NB4 (cell line): Measurements from ENCODE around the gene LDHD.

ENCODE experiments used
- DNase-seq: peaks from one replicate; pipeline ENCODE4 v3.0.0; 2010; ENCODE audit warnings: low read depth
- H3K4me3 ChIP-seq: one replicate; pipeline ENCODE4 v1.5.1; 2011; ENCODE audit warnings: mild to moderate bottlenecking, low read depth, low read length, moderate library complexity
- MYC ChIP-seq: IDR thresholded peaks from 2 replicates; pipeline ENCODE4 v1.6.1; 2011; ENCODE audit warnings: low read depth, low read length
- POLR2A ChIP-seq: IDR thresholded peaks from 2 replicates; pipeline ENCODE4 v1.6.1; 2011; ENCODE audit warnings: mild to moderate bottlenecking; ENCODE audit not compliant: insufficient read length; ENCODE audit errors: extremely low read depth
- TF ChIP-seq, protein P1 (sequence below): IDR thresholded peaks from one replicate; pipeline ENCODE4 v1.5.1; 2012; ENCODE audit warnings: low read depth, low read length
- TF ChIP-seq, protein P2 (sequence below): IDR thresholded peaks from 2 replicates; pipeline ENCODE4 v1.6.1; 2011; ENCODE audit warnings: low read depth, low read length

Gene LDHD

DNA sequence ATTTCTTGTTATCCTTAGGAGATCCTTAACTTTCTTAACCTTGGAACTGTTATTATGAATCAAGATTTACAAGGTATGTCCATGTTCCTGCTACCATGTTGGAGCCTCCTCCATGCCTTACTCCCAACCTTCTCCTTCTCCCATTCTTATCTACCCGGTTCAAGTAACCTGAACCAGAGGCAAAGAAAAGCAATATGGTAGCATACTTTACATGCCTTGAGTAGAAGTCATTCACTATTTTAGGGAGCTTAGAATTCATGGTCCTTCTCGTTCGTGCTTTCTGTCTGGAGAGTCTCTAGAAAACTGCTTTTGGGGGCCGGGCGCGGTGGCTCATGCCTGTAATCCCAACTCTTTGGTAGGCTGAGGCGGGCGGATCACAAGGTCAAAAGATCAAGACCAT is 37.7 kb downstream of the LDHD start:
- TF ChIP-seq MYC, result no peak
- TF ChIP-seq POLR2A, result no peak
- TF ChIP-seq, protein P1, sequence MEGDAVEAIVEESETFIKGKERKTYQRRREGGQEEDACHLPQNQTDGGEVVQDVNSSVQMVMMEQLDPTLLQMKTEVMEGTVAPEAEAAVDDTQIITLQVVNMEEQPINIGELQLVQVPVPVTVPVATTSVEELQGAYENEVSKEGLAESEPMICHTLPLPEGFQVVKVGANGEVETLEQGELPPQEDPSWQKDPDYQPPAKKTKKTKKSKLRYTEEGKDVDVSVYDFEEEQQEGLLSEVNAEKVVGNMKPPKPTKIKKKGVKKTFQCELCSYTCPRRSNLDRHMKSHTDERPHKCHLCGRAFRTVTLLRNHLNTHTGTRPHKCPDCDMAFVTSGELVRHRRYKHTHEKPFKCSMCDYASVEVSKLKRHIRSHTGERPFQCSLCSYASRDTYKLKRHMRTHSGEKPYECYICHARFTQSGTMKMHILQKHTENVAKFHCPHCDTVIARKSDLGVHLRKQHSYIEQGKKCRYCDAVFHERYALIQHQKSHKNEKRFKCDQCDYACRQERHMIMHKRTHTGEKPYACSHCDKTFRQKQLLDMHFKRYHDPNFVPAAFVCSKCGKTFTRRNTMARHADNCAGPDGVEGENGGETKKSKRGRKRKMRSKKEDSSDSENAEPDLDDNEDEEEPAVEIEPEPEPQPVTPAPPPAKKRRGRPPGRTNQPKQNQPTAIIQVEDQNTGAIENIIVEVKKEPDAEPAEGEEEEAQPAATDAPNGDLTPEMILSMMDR, result no peak
- TF ChIP-seq, protein P2, sequence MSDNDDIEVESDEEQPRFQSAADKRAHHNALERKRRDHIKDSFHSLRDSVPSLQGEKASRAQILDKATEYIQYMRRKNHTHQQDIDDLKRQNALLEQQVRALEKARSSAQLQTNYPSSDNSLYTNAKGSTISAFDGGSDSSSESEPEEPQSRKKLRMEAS, result no peak
- H3K4me3 ChIP-seq, result no peak overlapping the region
- DNase-seq, result no peak

DNA sequence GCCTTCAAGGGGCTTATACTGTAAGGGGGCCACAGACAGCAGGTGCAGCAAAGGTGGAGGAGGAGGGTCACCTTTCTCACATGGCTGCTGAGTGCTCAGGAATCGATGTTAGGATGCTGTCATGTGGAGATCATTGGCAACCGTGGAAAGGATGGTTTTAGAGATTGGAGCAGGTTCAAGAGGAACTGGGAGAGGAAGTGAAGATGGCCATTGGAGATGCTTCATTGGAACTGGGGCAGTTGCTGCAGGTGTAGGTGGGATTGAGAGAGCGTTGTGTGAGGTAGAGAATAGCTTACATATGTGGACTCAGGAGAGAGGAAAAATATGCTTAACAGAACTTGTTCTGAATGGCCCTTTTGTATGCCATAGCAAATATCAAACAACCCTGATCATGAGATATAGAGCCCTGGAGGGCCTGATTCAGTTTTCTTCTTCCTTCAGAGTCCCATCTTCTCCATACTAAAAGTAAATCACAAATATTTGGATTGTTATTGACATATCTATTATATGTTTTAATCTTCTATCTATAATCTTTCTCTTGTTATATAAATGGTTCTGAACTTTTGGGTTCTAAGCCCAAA is 40.8 kb downstream of the LDHD start:
- H3K4me3 ChIP-seq, result peak overlapping the region; percentile 22
- TF ChIP-seq POLR2A (no peak), MYC (no peak)
- TF ChIP-seq, protein P2, result no peak
- TF ChIP-seq, protein P1, result no peak
- DNase-seq, result no peak

DNA sequence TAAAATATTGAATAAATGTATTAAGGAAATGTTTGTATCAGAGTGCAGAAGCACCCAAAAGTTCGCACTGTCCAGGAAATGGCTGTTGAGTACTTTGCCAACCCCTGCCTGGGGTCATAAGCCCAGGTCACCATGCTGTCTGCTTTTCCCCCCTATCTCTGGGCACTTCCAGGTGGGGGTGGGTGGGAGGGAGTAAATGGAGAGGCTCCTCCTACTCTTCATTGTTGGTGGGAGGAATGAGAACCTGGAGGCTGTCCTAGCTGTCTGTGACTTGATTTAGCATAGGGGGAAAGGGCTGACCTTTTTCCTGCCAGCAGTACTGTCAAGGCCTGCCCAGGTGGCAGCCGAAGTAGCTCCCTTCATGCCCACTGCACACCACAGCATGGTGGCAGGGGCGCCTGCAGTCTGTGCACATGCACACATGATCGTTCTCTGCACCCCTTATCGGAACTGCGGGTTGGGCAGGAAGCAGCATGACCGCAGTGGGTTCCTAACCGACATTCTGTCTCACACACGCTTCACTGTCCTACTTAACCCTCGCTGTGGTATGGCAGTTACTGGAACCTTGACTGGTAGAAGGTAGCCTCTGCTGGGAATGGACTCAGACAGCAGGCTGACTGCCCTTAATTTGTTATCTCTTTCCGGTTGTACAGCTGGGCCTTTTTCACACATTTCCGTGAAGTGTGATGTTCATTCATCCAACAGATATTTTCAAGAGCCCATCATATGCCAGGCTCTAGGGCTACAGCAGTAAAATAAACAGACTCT is 41.5 kb downstream of the LDHD start:
- peak overlapping the region; percentile 22 for H3K4me3 ChIP-seq
- DNase-seq, result peak; percentile 99
- TF ChIP-seq, protein P1, result no peak
- TF ChIP-seq MYC, result peak; percentile 75
- TF ChIP-seq, protein P2, result peak; percentile 94
- TF ChIP-seq POLR2A, result peak; percentile 15

DNA sequence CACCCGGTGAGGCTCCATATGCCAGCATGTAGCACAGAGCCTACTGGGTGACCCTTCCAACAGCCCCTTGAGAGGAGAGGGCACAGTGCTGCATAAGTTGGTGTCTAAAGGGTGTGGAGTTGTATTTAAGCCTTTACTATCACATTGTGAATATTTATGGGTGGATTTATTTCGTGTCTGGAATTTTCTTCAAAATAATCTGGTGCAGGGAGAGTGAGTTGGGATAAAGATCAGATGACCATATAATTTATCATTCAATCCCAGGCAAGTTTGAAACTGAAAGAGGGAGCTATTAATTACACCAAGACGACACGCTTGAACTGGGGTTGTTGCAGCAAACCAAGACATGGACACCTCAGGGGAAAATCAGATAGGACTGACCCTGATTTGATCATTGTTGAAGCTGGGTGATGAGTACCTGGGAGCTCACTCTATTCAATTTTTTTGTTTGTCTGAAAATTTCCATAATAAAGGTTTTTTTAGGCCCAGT is 42.2 kb downstream of the LDHD start:
- no peak for TF ChIP-seq MYC
- TF ChIP-seq, protein P1, result no peak
- DNase-seq, result no peak
- H3K4me3 ChIP-seq, result peak overlapping the region; percentile 35

DNA sequence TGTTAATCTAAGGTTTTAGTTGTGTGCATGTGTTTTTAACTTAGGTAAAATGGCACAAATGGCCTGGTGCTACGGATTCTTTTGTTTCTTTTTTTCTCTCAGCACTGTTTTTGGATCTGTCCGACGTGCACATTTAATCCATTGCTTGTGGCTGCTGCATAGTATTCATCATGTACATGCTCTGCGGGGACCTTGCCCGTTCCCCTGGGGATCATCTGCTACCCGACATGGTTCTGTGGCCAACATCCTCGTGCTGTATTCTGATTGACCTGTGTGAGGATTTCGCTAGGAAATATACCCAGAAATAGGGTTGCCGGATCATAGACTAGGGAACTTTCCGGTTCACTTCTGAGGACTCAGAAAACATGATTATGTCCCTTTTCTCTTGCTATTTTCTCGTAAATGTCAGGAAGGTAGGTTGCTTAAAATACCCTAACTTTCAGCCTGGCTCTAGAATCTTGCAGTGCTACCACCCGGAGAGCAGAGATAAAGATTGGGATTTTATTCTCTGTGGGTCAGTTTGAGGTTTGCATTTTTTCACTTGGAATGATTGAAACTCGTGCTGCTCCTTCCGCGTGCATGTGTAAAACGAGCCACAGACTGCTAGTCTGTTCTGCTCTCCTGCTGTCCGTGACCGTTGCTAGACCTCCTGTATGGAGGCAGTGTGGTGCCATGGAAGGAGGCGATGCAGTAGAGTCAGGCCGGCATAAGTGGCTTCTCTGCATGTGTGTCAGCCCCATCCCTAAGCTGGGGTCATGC is 42.9 kb downstream of the LDHD start:
- TF ChIP-seq POLR2A (no peak), MYC (peak; percentile 63)
- TF ChIP-seq, protein P2, result 0 out of 2 replicates have a peak, but pooled peaks have one; percentile 57
- TF ChIP-seq, protein P1, result no peak
- DNase-seq, result peak; percentile 92
- H3K4me3 ChIP-seq, result peak overlapping the region; percentile 35
